HFFc6 (cell line): Measurements from ENCODE around the gene LYZL6. TPM values are rescaled to one million over a fixed set of nuclear protein-coding genes. Genes with fewer than 3 reads are reported as not detected.

Source experiments
- DNase-seq: peaks from one replicate; pipeline ENCODE4 v3.0.0-alpha.2; 2018
- H3K27ac Mint-ChIP-seq: 2 replicates; pipeline ENCODE4 v1.8.0; 2020; ENCODE audit warnings: mild to moderate bottlenecking, mixed read lengths
- H3K27me3 Mint-ChIP-seq: 2 replicates; pipeline ENCODE4 v1.8.0; 2021; ENCODE audit warnings: mild to moderate bottlenecking, moderate library complexity, mixed read lengths; ENCODE audit not compliant: insufficient read depth
- H3K36me3 Mint-ChIP-seq: 2 replicates; pipeline ENCODE4 v1.8.0; 2021; ENCODE audit warnings: low read depth, mixed read lengths
- H3K4me1 Mint-ChIP-seq: 2 replicates; pipeline ENCODE4 v1.8.0; 2020; ENCODE audit warnings: low read depth, mixed read lengths
- H3K4me3 Mint-ChIP-seq: 2 replicates; pipeline ENCODE4 v1.8.0; 2020; ENCODE audit warnings: mild to moderate bottlenecking, moderate library complexity, mixed read lengths
- H3K9me3 Mint-ChIP-seq: 2 replicates; pipeline ENCODE4 v1.8.0; 2020; ENCODE audit warnings: mild to moderate bottlenecking, mixed read lengths
- CTCF ChIP-seq: fragments of 200-600 bp; sonication (generic); IDR thresholded peaks from 2 replicates; pipeline ENCODE4 v1.5.0; 2021; ENCODE audit warnings: antibody characterized with exemption, mild to moderate bottlenecking
- total RNA-seq, 6 experiments: library from RNA; stranded (reverse); fragmentation: NEBNext Ultra II Directional; extraction: Animal tissue kit (Norgen Biotek cat#: 25700); gene quantifications; 2 replicates in 1 of 6; 3 replicates in 5 of 6; pipeline ENCODE4 v1.2.3, GENCODE V29; 2021

Gene LYZL6
- total RNA-seq, 6 experiments from 2014 or later: not detected

GRCh38 chr17:35906926-35907637 is 36.4 kb downstream of the LYZL6 start:
- no peak for DNase-seq
- H3K4me3 Mint-ChIP-seq: no peak overlapping the region
- TF ChIP-seq CTCF: no peak
- no peaks in the 10 kb centered on the region for H3K36me3 Mint-ChIP-seq
- no peak overlapping the region for H3K27ac Mint-ChIP-seq
- no peaks in the 10 kb centered on the region for H3K9me3 Mint-ChIP-seq
- H3K4me1 Mint-ChIP-seq: peaks cover 8% of the 10 kb centered on the region; the same call in 1 of the 2 replicates
- H3K27me3 Mint-ChIP-seq: peaks cover 26% of the 10 kb centered on the region

- Mint-ChIP-seq H3K4me3 (no peak overlapping the region), H3K27me3 (peaks cover 26% of the 10 kb centered on the region), H3K27ac (no peak overlapping the region), H3K9me3 (no peaks in the 10 kb centered on the region), H3K4me1 (peaks cover 9% of the 10 kb centered on the region), H3K36me3 (no peaks in the 10 kb centered on the region)
- peak; percentile 63 for DNase-seq
- no peak for TF ChIP-seq CTCF
Measured at GRCh38 chr17:35906191-35906925, 37.2 kb downstream of the LYZL6 start.

GRCh38 chr17:35903451-35903850 is 40.1 kb downstream of the LYZL6 start:
- Mint-ChIP-seq H3K9me3 (no peaks in the 10 kb centered on the region), H3K27ac (no peak overlapping the region), H3K36me3 (no peaks in the 10 kb centered on the region), H3K4me1 (peaks cover 19% of the 10 kb centered on the region), H3K27me3 (peaks cover 9% of the 10 kb centered on the region), H3K4me3 (no peak overlapping the region)
- no peak for DNase-seq
- no peak for TF ChIP-seq CTCF

- no peaks in the 10 kb centered on the region for H3K9me3 Mint-ChIP-seq
- peaks cover 4% of the 10 kb centered on the region for H3K27me3 Mint-ChIP-seq
- peaks cover 11% of the 10 kb centered on the region for H3K4me1 Mint-ChIP-seq
- H3K27ac Mint-ChIP-seq: no peak overlapping the region
- H3K4me3 Mint-ChIP-seq: no peak overlapping the region
- no peak for TF ChIP-seq CTCF
- DNase-seq: no peak
- H3K36me3 Mint-ChIP-seq: no peaks in the 10 kb centered on the region
Measured at GRCh38 chr17:35901631-35902175, 41.8 kb downstream of the LYZL6 start.

- Mint-ChIP-seq H3K9me3 (no peaks in the 10 kb centered on the region), H3K36me3 (no peaks in the 10 kb centered on the region), H3K27ac (no peak overlapping the region), H3K4me3 (peak overlapping the region; percentile 41), H3K4me1 (peaks cover 14% of the 10 kb centered on the region), H3K27me3 (peaks cover 3% of the 10 kb centered on the region)
- DNase-seq: no peak
- TF ChIP-seq CTCF: no peak
Measured at GRCh38 chr17:35900708-35901480, 42.6 kb downstream of the LYZL6 start.
